Epithelial cell of proximal tubule (primary cell): Measurements from ENCODE around the gene SYNM. TPM values are rescaled to one million over a fixed set of nuclear protein-coding genes. Genes with fewer than 3 reads are reported as not detected.

Experiments used
- DNase-seq: peaks from one replicate; pipeline ENCODE4 v3.0.0-alpha.2; 2011; ENCODE audit warnings: low read depth
- H3K4me3 ChIP-seq: 2 replicates; pipeline ENCODE4 v1.5.1; 2011; ENCODE audit warnings: low read depth, mild to moderate bottlenecking, low read length
- CTCF ChIP-seq: conservative IDR thresholded peaks from 2 replicates; pipeline ENCODE4 v1.5.1; 2012; ENCODE audit warnings: low read depth, mild to moderate bottlenecking, low read length
- total RNA-seq: library from RNA; depleted of rRNA; stranded (reverse); fragments of >200 nt; gene quantifications from 2 replicates; pipeline ENCODE4 v1.2.3, GENCODE V29; 2015

Gene SYNM
- total RNA-seq, 1 donor from 2014 or later, result 2.1 TPM

- no peak for DNase-seq
- H3K4me3 ChIP-seq, result no peak overlapping the region
- TF ChIP-seq CTCF, result no peak
Measured at GRCh38 chr15:99137111-99137546, 32.2 kb downstream of the SYNM start.

DNA sequence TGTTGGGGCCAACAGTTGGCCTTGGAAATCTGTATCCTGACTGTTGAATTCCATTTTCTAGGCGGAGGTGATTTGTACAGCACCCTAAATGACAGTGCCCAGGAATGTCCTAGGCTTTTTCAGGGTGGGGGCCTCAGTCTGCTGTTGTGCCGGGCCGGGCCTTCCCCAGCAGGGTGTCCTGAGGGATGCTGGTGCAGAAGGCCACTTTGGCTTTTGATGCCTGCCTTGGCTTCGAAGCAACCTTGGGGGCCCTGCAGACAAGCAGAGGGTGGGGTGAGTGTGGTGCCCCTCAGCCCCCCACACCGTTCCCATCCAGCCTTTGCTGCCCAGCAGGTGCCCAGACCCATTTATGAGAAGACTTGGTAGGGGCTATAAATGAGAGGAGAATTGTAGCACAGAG lies 33.0 kb downstream of the SYNM start:
- no peak for TF ChIP-seq CTCF
- no peak for DNase-seq

GRCh38 chr15:99138491-99138982 lies 33.7 kb downstream of the SYNM start:
- TF ChIP-seq CTCF, result no peak
- no peak for DNase-seq
- H3K4me3 ChIP-seq, result no peak overlapping the region

More for the DNA sequence above, 33.0 kb downstream of the SYNM start:
- no peak overlapping the region for H3K4me3 ChIP-seq

- no peak for TF ChIP-seq CTCF
- DNase-seq, result no peak
- H3K4me3 ChIP-seq, result no peak overlapping the region
Measured at GRCh38 chr15:99139276-99139675, 34.4 kb downstream of the SYNM start.

- TF ChIP-seq CTCF, result no peak
- DNase-seq, result no peak
- no peak overlapping the region for H3K4me3 ChIP-seq
Measured at GRCh38 chr15:99140590-99140989, 35.7 kb downstream of the SYNM start.

DNA sequence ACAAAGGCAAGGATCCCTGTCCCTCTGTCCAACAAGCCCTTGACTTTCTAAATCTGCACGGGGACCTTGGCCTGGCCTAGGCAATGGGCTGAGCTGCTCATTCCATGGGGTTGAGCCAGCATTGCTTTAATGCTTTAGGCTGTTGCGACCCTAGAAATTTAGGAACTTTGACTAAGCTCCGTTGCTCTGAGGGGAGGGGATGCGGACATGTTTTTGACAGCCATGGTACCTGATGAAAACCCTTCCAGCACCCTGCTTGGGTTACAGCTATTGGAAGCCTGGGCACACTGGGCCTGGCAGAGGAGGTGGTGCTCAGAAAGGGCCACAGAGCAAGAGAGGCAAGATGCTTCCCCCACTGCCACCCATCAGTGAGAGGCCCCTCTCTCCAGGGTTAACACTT lies 37.1 kb downstream of the SYNM start:
- DNase-seq, result no peak
- no peak for TF ChIP-seq CTCF
- H3K4me3 ChIP-seq, result no peak overlapping the region

- no peak overlapping the region for H3K4me3 ChIP-seq
- TF ChIP-seq CTCF, result no peak
- DNase-seq, result no peak
Measured at GRCh38 chr15:99142562-99142961, 37.7 kb downstream of the SYNM start.
